Astrocyte (in vitro differentiated cells and primary cell): ENCODE data around the gene CAMK2D. TPM values are rescaled to one million over a fixed set of nuclear protein-coding genes. Genes with fewer than 3 reads are reported as not detected.
A peak's percentile ranks its signal among the peaks of the same experiment; 100 is the strongest.

Experiments used
- DNase-seq: peaks from one replicate; pipeline ENCODE4 v3.0.0-alpha.2; 2010; ENCODE audit warnings: low read depth
- FAIRE-seq: peaks from 2 replicates; lab custom pipeline; 2011; peaks lifted over from hg19 to GRCh38; lab: Jason Lieb, UNC
- H2AFZ ChIP-seq: 2 replicates; pipeline ENCODE4 v1.6.0; 2012; ENCODE audit warnings: low read depth, low read length, inconsistent platforms
- H3K27ac ChIP-seq: 2 replicates; pipeline ENCODE4 v1.5.1; 2011; ENCODE audit warnings: low read depth, low read length, inconsistent platforms
- H3K27me3 ChIP-seq: 2 replicates; pipeline ENCODE4 v1.6.0; 2011; ENCODE audit warnings: low read length, inconsistent platforms; ENCODE audit not compliant: insufficient read depth
- H3K36me3 ChIP-seq: 2 replicates; pipeline ENCODE4 v1.5.1; 2011; ENCODE audit warnings: low read length, inconsistent platforms; ENCODE audit not compliant: insufficient read depth
- H3K4me1 ChIP-seq: 2 replicates; pipeline ENCODE4 v1.5.1; 2011; ENCODE audit warnings: low read length, inconsistent platforms; ENCODE audit not compliant: insufficient read depth
- H3K4me2 ChIP-seq: 2 replicates; pipeline ENCODE4 v1.6.0; 2012; ENCODE audit warnings: low read length, inconsistent platforms
- H3K4me3 ChIP-seq: 2 replicates; pipeline ENCODE4 v1.5.1; 2011; ENCODE audit warnings: low read depth, mild to moderate bottlenecking, low read length, inconsistent platforms; ENCODE audit not compliant: insufficient read depth
- H3K79me2 ChIP-seq: 2 replicates; pipeline ENCODE4 v1.6.0; 2012; ENCODE audit warnings: mild to moderate bottlenecking, low read length, inconsistent platforms; ENCODE audit not compliant: insufficient read depth
- H3K9ac ChIP-seq: 2 replicates; pipeline ENCODE4 v1.6.0; 2012; ENCODE audit warnings: mild to moderate bottlenecking, low read length, inconsistent platforms
- H3K9me3 ChIP-seq: 2 replicates; pipeline ENCODE4 v1.5.1; 2012; ENCODE audit warnings: low read depth, mild to moderate bottlenecking, low read length, inconsistent platforms; ENCODE audit not compliant: insufficient read depth
- H4K20me1 ChIP-seq: 2 replicates; pipeline ENCODE4 v1.6.0; 2012; ENCODE audit warnings: low read length, inconsistent platforms; ENCODE audit not compliant: insufficient read depth
- H3K27ac Mint-ChIP-seq: one replicate; pipeline ENCODE4 v1.8.0; 2021; ENCODE audit warnings: mild to moderate bottlenecking, mixed read lengths; ENCODE audit not compliant: unreplicated experiment
- H3K27me3 Mint-ChIP-seq: one replicate; pipeline ENCODE4 v1.8.0; 2021; ENCODE audit warnings: low read depth, mixed read lengths; ENCODE audit not compliant: unreplicated experiment
- H3K36me3 Mint-ChIP-seq: one replicate; pipeline ENCODE4 v1.8.0; 2021; ENCODE audit warnings: low read depth, mixed read lengths; ENCODE audit not compliant: unreplicated experiment
- H3K4me1 Mint-ChIP-seq: one replicate; pipeline ENCODE4 v1.8.0; 2021; ENCODE audit warnings: low read depth, mixed read lengths; ENCODE audit not compliant: unreplicated experiment
- H3K4me3 Mint-ChIP-seq: one replicate; pipeline ENCODE4 v1.8.0; 2021; ENCODE audit warnings: mild to moderate bottlenecking, moderate library complexity, mixed read lengths; ENCODE audit not compliant: unreplicated experiment
- H3K9me3 Mint-ChIP-seq: one replicate; pipeline ENCODE4 v1.8.0; 2021; ENCODE audit warnings: mild to moderate bottlenecking, mixed read lengths; ENCODE audit not compliant: unreplicated experiment
- CTCF ChIP-seq: IDR thresholded peaks from 2 replicates; pipeline ENCODE4 v1.5.1; 2011; ENCODE audit warnings: low read depth, mild to moderate bottlenecking, inconsistent platforms, low read length, moderate library complexity; ENCODE audit not compliant: insufficient read depth
- EZH2 ChIP-seq: IDR thresholded peaks from 2 replicates; pipeline ENCODE4 v1.6.1; 2012; ENCODE audit warnings: mild to moderate bottlenecking, low read length, inconsistent platforms; ENCODE audit not compliant: insufficient read depth
- total RNA-seq: library from RNA; stranded (reverse); gene quantifications from 2 replicates; pipeline ENCODE4 v1.2.1, GENCODE V29; 2021

CAMK2D gene
- total RNA-seq, 1 donor from 2014 or later: 80.8 TPM

DNA sequence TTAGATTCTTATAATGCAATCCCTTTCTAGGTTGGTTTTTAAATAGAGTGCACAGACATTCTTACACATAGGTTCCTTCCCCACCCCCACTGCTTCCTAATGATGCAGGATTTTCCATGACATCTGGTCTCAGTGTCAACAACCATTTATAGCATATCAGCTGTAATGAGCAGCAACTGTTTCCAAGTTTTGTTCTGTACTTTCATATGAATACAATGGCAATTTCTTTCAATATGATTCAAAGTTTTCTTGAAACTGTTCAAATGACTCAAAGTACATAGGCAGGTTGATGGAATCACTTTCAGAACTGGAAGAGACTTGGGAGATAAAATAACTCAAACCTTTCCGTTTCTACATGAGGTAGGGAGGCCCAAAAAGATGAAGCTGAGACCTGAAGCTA lies 220.7 kb downstream of the CAMK2D start:
- no peak overlapping the region for H3K9ac ChIP-seq
- no peak overlapping the region for H3K27ac ChIP-seq
- no peaks in the 10 kb centered on the region for H3K36me3 ChIP-seq
- H3K4me2 ChIP-seq: no peak overlapping the region
- DNase-seq (peak; percentile 35), FAIRE-seq (no peak)
- H4K20me1 ChIP-seq: no peaks in the 10 kb centered on the region
- no peaks in the 10 kb centered on the region for H3K27me3 ChIP-seq
- H3K36me3 Mint-ChIP-seq: peaks cover 10% of the 10 kb centered on the region
- H3K79me2 ChIP-seq: no peaks in the 10 kb centered on the region
- peaks cover 3% of the 10 kb centered on the region for H3K4me1 ChIP-seq
- no peak overlapping the region for H2AFZ ChIP-seq
- H3K4me3 Mint-ChIP-seq: no peak overlapping the region
- H3K4me1 Mint-ChIP-seq: peaks cover 20% of the 10 kb centered on the region
- peak overlapping the region; percentile 1 for H3K27ac Mint-ChIP-seq
- H3K9me3 Mint-ChIP-seq: no peaks in the 10 kb centered on the region
- TF ChIP-seq CTCF (no peak), EZH2 (no peak)
- no peaks in the 10 kb centered on the region for H3K9me3 ChIP-seq
- no peaks in the 10 kb centered on the region for H3K27me3 Mint-ChIP-seq
- no peak overlapping the region for H3K4me3 ChIP-seq

DNA sequence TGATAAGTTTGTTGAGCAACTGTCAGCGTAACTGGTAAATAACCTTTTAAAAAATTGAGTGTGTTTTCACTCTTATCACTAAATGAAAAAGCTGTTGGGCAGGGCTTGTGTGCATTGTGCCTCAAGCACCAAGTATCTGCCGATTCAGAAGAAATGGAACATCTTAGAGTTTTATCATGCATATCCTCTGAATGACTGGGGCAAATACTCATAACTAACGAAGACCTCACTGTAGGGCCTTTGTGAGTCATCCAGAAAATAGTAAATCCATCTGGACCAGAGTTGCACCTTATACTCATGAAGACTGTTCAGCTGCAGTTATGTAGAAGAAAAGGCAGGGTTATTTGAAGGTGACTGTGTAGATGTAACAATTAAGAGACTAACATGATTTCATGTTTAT lies 222.1 kb downstream of the CAMK2D start:
- Mint-ChIP-seq H3K36me3 (peaks cover 13% of the 10 kb centered on the region), H3K4me3 (no peak overlapping the region), H3K27ac (peak overlapping the region; percentile 20), H3K27me3 (no peaks in the 10 kb centered on the region), H3K9me3 (no peaks in the 10 kb centered on the region), H3K4me1 (peaks cover 24% of the 10 kb centered on the region)
- peak overlapping the region; percentile 28 for H3K27ac ChIP-seq
- no peaks in the 10 kb centered on the region for H3K79me2 ChIP-seq
- no peaks in the 10 kb centered on the region for H3K9me3 ChIP-seq
- TF ChIP-seq EZH2 (no peak), CTCF (no peak)
- H3K4me2 ChIP-seq: peak overlapping the region; percentile 38
- no peaks in the 10 kb centered on the region for H4K20me1 ChIP-seq
- no peaks in the 10 kb centered on the region for H3K27me3 ChIP-seq
- peak; percentile 23 for FAIRE-seq
- H3K9ac ChIP-seq: peak overlapping the region; percentile 16
- H3K36me3 ChIP-seq: no peaks in the 10 kb centered on the region
- H3K4me3 ChIP-seq: no peak overlapping the region
- no peak overlapping the region for H2AFZ ChIP-seq
- DNase-seq: peak; percentile 79
- peaks cover 3% of the 10 kb centered on the region for H3K4me1 ChIP-seq

DNA sequence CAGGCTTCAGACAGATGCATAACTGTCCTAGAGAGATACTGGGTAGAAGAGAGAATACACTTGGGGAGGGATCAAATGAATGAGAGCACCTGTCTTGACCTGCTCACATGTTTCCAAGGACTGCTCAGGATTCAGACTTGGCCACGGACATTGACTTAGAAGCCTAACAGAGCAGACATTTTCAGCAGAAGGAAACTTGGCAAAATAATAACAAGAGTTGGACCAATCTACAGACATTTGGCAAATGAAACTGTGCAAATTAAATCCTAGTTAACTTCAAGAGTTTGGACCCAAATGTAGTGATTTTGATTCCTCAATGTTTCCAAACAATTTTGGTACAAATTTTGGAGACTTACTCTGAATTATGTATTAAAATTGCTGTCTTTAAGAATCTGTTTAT lies 223.9 kb downstream of the CAMK2D start:
- Histone ChIP-seq H4K20me1 (no peaks in the 10 kb centered on the region), H3K79me2 (no peaks in the 10 kb centered on the region), H3K4me1 (peaks cover 3% of the 10 kb centered on the region), H3K9ac (no peak overlapping the region), H3K27ac (no peak overlapping the region), H3K4me3 (no peak overlapping the region), H3K27me3 (no peaks in the 10 kb centered on the region), H3K9me3 (no peaks in the 10 kb centered on the region), H2AFZ (no peak overlapping the region), H3K36me3 (no peaks in the 10 kb centered on the region), H3K4me2 (no peak overlapping the region)
- FAIRE-seq: no peak
- peaks cover 24% of the 10 kb centered on the region for H3K4me1 Mint-ChIP-seq
- peaks cover 9% of the 10 kb centered on the region for H3K36me3 Mint-ChIP-seq
- no peak overlapping the region for H3K27ac Mint-ChIP-seq
- H3K4me3 Mint-ChIP-seq: no peak overlapping the region
- TF ChIP-seq CTCF (no peak), EZH2 (no peak)
- H3K27me3 Mint-ChIP-seq: no peaks in the 10 kb centered on the region
- DNase-seq: no peak
- H3K9me3 Mint-ChIP-seq: no peaks in the 10 kb centered on the region
